ENCODE measurements around the gene CDK3.

The CDK3 gene

DNA sequence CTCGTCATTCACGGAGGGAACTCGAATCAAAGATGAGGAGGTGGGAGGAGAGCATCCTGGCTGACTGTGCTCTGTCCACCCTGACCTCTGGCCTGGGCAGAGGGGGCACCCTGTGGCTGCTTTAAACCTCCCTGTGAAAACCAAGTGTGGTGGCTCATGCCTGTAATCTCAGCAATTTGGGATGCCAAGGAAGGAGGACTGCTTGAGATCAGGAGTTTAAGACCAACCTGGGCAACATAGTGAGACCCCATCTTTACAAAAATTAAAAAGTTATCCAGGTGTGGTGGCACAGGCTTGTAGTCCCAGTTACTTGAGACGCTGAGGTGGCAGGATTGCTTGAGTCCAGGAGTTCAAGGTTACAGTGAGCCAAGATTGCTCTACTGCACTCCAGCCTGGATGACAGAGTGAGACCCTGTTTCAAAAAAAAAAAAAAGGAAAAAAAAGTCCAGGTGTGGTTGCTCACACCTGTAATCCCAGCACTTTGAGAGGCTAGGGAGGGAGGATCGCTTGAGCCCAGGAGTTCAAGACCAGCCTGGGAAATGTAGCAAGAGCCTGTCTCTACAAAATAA, 5.8 kb upstream of the CDK3 start:
- no peak for DNase-seq

DNA sequence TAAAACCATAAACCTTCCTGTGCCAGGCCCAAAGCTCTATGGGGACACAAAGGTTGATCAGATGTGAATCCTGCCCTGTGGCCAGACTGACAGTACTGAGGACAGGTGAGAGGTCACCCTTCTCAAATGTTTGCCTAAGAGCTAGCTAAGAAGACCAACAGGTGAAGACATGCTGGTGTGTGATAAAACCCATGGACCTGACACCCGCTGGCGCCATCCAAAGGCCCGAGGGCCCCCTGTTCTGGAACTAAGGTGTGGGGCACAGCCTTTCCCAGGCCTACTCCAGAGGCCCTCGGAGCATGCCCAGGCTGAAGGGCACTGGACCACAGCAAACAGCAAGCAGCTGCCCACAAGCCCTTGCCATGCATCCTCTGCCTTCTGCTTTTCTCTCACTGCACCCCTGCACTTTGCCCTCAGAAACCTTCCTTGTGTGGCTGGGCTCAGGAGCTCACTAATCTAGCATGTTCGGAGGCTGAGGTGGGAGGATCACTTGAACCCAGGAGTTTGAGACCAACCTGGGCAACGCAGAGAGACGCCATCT, 5.2 kb upstream of the CDK3 start:
- DNase-seq = no peak

DNA sequence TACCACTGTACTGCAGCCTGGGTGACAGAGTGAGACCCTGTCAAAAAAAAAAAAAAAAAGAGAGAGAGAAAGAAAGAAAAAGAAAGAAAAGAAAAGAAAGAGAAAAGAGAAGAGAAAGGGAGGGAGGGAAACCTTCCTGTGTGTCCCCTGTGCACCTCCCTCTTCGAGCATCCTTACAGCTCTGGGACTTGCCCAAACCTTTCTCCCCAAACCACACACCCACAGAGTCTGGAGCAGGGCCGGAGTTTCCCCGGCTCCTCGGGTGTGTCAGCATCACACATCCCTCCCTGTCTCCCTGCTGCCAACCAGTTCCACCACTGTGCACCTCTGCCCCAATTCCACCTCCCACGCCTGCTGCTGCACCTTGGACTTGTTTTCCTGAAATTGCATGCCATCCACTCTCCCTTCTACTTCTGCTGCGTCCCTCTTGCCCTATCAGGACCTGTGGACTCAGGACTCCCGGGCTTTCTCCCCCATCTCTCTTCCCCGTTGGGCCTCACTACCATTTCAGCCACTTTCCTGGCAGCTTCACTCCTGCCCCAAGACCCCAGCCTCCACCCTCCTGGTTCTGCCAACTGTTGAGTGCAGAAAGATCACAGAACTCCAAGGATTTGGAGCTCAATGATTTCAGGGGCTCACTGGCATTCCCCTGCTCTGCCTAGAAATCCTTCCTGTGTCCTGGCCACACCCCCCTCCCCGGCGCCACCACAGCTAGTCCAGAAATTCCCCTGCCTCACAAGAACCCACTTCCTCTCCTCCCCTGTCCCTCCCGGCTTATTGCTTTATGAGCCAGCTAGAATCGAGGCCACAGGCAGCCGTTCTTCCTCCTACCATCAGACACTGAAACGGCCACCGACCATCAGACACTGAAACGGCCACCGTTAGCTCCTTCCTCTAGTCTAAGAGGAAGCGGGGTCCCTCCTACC, 3.7 kb upstream of the CDK3 start:
- no peak for DNase-seq

- DNase-seq = no peak
Observed at GRCh38 chr17:75998327-75998795, 2.3 kb upstream of the CDK3 start.

DNA sequence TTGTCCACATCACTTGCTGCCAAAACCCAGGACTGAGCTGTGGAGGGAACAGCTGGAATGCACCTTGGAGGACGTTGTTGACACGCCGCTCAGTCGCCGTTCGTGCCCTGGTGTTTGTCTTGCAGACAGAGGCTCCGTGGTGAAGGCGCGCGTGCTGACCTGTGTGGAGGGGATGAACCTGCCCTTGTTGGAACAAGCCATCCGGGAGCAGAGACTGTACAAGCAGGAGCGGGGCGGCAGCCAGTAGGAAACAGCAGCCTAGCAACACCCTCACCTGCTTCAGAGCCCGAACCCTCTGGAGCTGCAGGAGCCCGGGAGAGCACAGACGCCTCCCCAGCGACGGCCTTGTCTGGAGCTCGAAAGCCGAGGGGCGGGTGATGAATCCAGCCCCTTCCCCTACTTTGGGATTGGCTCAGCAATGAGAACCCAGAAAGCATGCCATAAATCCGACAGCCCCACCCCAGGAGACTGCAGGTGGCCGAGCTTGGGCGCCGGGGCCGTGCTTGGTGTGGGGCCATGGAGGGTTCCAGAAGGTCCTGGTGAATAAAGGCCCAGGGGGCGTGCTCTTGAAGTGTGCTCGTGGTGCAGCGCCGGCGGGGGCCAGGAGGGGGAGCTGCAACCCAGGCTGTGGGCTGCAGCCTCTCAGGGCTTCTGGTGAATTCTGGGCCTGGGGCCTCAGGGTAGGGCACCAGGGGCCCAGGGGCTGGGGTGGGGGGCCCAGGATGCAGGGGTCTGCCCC, 470 bp upstream of the CDK3 start:
- peak; percentile 52 for DNase-seq

DNA sequence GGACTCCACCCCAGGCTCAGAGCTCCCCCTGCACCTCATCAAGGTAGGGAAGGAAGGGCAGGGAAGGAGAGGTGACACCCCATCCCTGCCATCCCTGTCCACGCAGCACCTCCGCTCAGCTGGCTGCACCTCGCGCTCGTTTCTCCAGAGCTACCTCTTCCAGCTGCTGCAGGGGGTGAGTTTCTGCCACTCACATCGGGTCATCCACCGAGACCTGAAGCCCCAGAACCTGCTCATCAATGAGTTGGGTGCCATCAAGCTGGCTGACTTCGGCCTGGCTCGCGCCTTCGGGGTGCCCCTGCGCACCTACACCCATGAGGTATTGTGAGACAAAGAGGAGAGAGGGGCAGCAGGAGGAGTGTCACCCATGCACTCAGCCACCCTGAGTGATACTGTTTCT, 1.4 kb downstream of the CDK3 start:
- DNase-seq = no peak

DNA sequence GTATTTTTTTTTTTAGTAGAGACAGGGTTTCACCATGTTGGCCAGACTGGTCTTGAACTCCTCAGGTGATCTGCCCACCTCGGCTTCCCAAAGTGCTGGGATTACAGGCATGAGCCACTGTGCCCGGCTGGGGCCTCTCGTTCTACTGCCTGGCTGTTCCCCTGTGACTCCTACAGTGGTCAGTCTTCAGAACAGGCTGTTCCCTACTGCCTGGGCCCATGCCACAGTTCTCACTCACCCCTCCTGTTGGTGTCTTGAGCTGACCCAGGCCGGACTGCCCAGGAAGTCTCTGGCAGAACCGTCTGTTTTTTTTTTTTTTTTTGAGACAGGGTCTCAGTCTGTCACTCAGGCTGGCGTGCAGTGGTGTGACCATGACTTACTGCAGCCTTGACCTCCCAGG, 3.3 kb downstream of the CDK3 start:
- no peak for DNase-seq

GRCh38 chr17:76004750-76005262, 4.2 kb downstream of the CDK3 start:
- DNase-seq = no peak

DNA sequence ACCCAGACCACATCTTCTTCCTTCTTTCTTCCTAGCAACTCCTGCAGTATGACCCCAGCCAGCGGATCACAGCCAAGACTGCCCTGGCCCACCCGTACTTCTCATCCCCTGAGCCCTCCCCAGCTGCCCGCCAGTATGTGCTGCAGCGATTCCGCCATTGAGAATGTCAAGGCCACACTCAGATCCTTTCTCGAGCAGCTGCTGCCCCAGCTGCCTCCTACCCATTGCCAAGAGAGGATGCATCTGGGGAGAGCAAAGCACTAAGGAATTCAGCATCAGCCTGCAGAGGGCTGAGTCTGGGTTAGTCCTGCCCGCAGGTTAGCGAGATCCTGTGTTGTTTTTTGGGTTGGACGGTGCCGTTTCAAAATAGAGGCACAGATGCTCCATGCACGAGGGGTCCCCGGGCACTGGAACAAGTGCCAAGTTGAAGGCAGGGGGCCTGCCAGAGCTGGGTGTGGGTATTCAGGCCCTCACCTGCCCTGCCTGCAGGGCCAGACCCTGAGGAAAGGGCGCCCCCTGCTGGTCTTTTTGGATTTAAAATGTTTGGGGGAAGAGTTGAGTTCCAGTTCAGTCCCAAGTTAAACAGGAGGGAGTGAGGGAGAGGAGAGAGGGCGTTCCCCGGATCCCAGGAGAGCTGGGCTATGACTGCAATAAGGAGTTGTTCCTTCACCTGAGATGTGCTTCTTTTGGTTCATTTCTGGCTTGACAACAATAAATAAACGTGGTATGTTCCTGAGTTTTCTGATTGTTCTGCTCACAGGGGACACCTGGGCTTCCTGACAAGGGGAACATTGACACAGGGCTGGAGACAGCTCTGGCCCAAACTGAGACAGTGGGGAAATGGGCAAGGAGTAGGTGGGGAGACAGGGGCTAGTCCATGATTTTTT, 4.9 kb downstream of the CDK3 start:
- peak; percentile 80 for DNase-seq

DNA sequence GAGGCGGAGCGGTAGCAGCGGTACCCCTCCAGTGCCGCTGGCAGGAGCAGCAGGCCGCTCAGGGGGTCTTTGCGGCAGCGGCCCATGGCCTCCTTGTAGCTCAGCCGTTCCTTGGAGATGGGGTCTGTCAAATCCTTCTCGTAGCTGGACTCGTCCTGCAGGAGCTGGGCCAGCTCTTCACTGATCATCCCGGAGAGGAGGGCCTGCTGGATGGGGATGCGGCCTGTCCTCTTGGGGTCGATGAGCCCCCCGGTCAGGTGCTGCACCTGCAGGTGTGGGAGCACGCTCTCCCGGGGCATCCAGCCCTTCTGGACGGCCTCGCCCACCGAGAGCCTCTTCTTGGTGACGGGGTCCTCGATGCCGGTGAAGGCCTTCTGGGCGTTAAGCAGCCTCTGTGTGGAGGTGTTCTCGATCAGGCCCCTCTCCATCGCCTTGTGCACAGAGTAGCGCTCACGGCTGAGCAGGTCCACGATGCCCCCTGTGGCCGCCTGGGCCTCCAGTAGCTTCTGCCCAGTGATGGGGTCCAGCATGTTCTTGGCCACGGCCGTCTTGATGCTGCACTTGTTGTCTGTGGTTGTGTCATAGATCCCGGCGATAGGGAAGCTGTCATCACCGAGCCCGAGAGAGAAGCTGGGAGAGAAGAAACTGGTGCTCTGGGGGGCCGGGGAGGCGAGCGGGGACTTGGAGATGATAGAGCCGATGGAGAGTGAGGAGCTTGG, 6.6 kb downstream of the CDK3 start:
- no peak for DNase-seq

- DNase-seq = no peak
Observed at GRCh38 chr17:76007850-76008165, 7.2 kb downstream of the CDK3 start.

- DNase-seq = no peak
Observed at GRCh38 chr17:76008208-76008607, 7.6 kb downstream of the CDK3 start.

- no peak for DNase-seq
Observed at GRCh38 chr17:76008630-76009425, 8.2 kb downstream of the CDK3 start.

GRCh38 chr17:76009447-76009846, 8.8 kb downstream of the CDK3 start:
- DNase-seq = no peak

DNA sequence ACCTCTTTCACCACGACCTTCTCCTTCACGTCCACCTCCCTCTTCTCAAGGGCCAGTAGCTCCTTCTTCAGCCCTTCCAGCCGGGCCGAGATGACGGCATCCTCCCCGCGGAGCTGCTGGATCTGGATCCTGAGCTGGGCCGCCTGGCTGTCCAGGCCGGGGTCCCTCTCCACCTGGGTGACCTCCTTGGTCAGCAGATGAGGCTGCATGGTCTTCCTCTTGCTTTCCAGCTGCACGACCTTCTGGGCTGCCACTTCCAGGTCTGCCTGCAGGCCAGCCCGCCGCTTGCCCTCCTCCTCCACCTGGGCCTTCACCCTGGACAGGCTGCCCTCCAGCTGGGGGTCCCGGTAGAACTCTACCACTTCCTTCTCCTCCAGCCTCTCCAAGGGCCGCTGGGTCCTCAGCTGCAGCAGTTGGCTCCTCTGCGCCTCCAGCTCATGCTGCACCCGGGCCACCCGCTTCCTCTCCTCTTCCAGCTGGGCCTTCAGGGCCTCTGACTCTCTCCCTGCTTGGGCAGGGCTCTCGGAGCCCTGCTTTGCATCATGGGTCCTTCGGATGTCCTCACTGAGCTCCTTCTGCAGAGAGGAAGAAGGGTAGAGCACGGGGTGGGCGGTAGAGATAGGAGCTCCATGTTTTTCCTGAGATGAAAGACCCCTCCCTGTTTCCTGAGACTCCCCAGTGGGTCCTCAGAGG, 9.5 kb downstream of the CDK3 start:
- DNase-seq = no peak

DNA sequence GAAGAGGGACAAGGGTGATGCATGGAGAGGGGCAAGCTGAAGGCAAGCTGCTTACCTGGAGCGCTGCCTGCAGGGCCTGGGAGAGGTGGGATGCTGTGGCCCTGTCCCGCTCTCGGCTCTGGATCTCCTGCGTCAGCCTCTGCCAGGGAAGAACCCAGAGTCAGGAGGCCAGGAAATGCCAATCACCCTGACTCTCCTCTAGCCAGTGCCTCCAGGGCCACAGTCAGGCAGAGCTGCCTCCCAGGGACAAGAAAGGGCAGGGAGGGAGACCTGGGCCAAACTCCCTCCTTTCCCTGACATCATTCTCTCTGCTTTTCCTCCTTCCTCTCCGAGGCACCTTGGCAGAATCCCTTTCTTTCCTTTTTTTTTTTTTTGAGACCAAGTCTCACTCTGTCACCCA, 11.3 kb downstream of the CDK3 start:
- no peak for DNase-seq

DNA sequence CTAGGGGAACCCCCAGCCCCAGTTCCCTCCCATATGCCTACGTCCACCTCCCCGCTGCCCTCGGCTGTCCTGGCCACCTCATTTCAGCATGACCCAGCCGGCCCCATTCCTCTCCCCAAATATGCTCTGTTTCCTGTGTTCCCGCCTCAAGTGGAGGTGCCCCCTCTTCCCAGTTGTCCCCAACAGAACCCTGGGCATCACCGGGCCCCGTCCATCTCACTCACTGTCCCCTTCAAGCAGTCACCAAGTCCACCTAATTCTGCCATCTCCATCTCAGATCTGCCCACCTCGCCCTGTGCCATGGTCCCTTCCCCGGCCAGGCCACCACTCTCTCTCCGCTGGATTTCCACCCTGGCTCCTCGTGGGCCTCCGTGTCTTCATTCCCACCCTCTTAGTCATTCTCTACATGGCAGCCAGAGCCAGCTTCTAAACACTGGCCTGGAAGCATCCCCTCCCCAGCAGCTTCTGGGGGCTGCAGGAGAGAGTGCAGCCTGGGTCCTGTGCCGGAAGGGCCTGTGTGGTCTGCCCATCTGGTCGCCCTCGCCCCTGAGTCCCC, 12.8 kb downstream of the CDK3 start:
- DNase-seq = no peak

GRCh38 chr17:76014100-76014924, 13.7 kb downstream of the CDK3 start:
- peak; percentile 58 for DNase-seq

DNA sequence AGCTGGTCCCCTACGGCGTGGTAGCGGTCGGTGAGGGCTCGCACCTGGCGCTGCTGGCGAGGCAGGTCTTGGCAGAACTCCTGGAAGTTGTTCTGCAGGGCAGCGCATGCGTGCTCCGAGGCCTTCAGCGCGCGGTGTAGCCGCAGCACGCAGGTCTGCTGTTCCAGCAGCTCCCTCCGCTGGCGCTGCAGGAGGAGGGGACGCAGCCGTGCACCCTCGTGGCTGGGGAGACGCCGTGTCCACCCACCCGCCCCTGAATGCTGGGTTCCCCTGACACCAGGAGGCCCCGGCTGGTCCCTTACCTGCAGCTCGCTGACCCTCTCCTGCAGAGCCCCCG, 14.2 kb downstream of the CDK3 start:
- no peak for DNase-seq
